HepG2 (cell line): Measurements from ENCODE around the gene NECTIN2. TPM values are rescaled to one million over a fixed set of nuclear protein-coding genes. Genes with fewer than 3 reads are reported as not detected.

Experiments
- AKAP8 ChIP-seq: sonication (generic); formaldehyde crosslinking; IDR thresholded peaks from 2 replicates; pipeline ENCODE4 v1.5.1; 2020; ENCODE audit warnings: mild to moderate bottlenecking, missing genetic modification reagents
- ATF4 ChIP-seq, 2 experiments: fragments of 450-650 bp in 1 of 2; sonication (generic) in 1 of 2; formaldehyde crosslinking; IDR thresholded peaks; 2 replicates each; pipeline versions ENCODE4 v1.5.0 to v1.8.0; 2020 to 2022; ENCODE audit warnings: mild to moderate bottlenecking in 1 of 2, missing genetic modification reagents in 1 of 2
- CREM ChIP-seq, 2 experiments: sonication (generic) in 1 of 2; formaldehyde crosslinking in 1 of 2; IDR thresholded peaks; 2 replicates each; pipeline versions ENCODE4 v1.4.0 to v1.6.1; 2016 to 2020; ENCODE audit warnings: antibody characterized with exemption in 1 of 2, mild to moderate bottlenecking in 1 of 2, missing genetic modification reagents in 1 of 2
- GATA4 ChIP-seq: sonication (generic); IDR thresholded peaks from 2 replicates; pipeline ENCODE4 v1.6.1; 2016; ENCODE audit warnings: antibody characterized with exemption, low read depth, borderline replicate concordance
- MED8 ChIP-seq: sonication (generic); formaldehyde crosslinking; IDR thresholded peaks from 2 replicates; pipeline ENCODE4 v1.8.1; 2023; ENCODE audit warnings: mild to moderate bottlenecking, missing genetic modification reagents; ENCODE audit not compliant: insufficient replicate concordance
- MIER3 ChIP-seq: IDR thresholded peaks from 2 replicates; pipeline ENCODE4 v1.6.1; 2016; ENCODE audit warnings: missing compliant biosample characterization, borderline replicate concordance
- MTERF4 ChIP-seq: sonication (generic); formaldehyde crosslinking; IDR thresholded peaks from 2 replicates; pipeline ENCODE4 v1.8.0; 2023; ENCODE audit warnings: mild to moderate bottlenecking, missing genetic modification reagents
- SAP130 ChIP-seq: IDR thresholded peaks from 2 replicates; pipeline ENCODE4 v1.6.1; 2016; ENCODE audit warnings: low read depth
- SMAD1 ChIP-seq: sonication (generic); formaldehyde crosslinking; IDR thresholded peaks from 2 replicates; pipeline ENCODE4 v1.4.0; 2020; ENCODE audit warnings: missing genetic modification reagents, low read depth, mild to moderate bottlenecking, borderline replicate concordance
- THRA ChIP-seq: sonication (generic); formaldehyde crosslinking; IDR thresholded peaks from 2 replicates; pipeline ENCODE4 v1.4.0; 2020; ENCODE audit warnings: missing genetic modification reagents, borderline replicate concordance
- ZFP82 ChIP-seq: sonication (generic); formaldehyde crosslinking; IDR thresholded peaks from 2 replicates; pipeline ENCODE4 v1.5.1; 2020; ENCODE audit warnings: mild to moderate bottlenecking, missing genetic modification reagents, borderline replicate concordance
- ZFP91 ChIP-seq: sonication (generic); formaldehyde crosslinking; IDR thresholded peaks from 2 replicates; pipeline ENCODE4 v1.9.0; 2022; ENCODE audit warnings: missing genetic modification reagents, mild to moderate bottlenecking, borderline replicate concordance
- ZNF451 ChIP-seq: sonication (generic); formaldehyde crosslinking; IDR thresholded peaks from 2 replicates; pipeline ENCODE4 v1.5.0; 2020; ENCODE audit warnings: mild to moderate bottlenecking, missing genetic modification reagents
- ZNF605 ChIP-seq: sonication (generic); formaldehyde crosslinking; IDR thresholded peaks from 2 replicates; pipeline ENCODE4 v1.8.0; 2022; ENCODE audit warnings: mild to moderate bottlenecking, missing genetic modification reagents
- ZNF776 ChIP-seq: sonication (generic); formaldehyde crosslinking; IDR thresholded peaks from 2 replicates; pipeline ENCODE4 v1.4.0; 2020; ENCODE audit warnings: mild to moderate bottlenecking, missing genetic modification reagents
- polyA plus RNA-seq, 8 experiments: library from polyadenylated mRNA; depleted of rRNA in 3 of 8; stranded (reverse) in 7 of 8; unstranded in 1 of 8; fragments of >200 nt; fragmentation: Illumina TruSeq in 4 of 8; extraction: Trizol in 4 of 8; gene quantifications; 2 replicates each; pipeline versions ENCODE4 v1.2.1 to v1.2.3, GENCODE V29; 2011 to 2016; ENCODE audit warnings: low read depth in 4 of 8, missing spikeins in 1 of 8, mixed read lengths in 1 of 8; ENCODE audit not compliant: insufficient read depth in 1 of 8
- total RNA-seq, 5 experiments: library from RNA; depleted of rRNA; stranded (reverse); fragments of >200 nt; fragmentation: Illumina TruSeq; extraction: Trizol; gene quantifications; 2 replicates each; pipeline ENCODE4 v1.2.3, GENCODE V29; 2016; ENCODE audit warnings: low read depth in 1 of 5
- TF ChIP-seq, protein P1 (sequence below): sonication (generic); formaldehyde crosslinking; IDR thresholded peaks from 2 replicates; pipeline ENCODE4 v1.4.0; 2020; ENCODE audit warnings: missing genetic modification reagents
- TF ChIP-seq, protein P2 (sequence below): sonication (generic); formaldehyde crosslinking; IDR thresholded peaks from 2 replicates; pipeline ENCODE4 v1.4.0; 2020; ENCODE audit warnings: mild to moderate bottlenecking, missing genetic modification reagents

The NECTIN2 gene
- total and polyA plus RNA-seq, 2 of the 13 experiments (the other 11 are each of a cell fraction or from before 2014, with no cell fraction given), result 75.4 to 114 TPM

GRCh38 chr19:44914433-44915206 is 68.5 kb downstream of the NECTIN2 start, which contains the start of gene APOC1 (continued):
- TF ChIP-seq ZNF605 (CRISPR knock-in tag) (0 out of 2 replicates have a peak, but pooled peaks have one; percentile 55), SAP130 (CRISPR knock-in tag) (peak; percentile 9; the same call in 1 of the 2 replicates), MIER3 (CRISPR knock-in tag) (peak; percentile 29; the same call in 1 of the 2 replicates), ZFP82 (CRISPR knock-in tag) (0 out of 2 replicates have a peak, but pooled peaks have one; percentile 47), SMAD1 (0 out of 2 replicates have a peak, but pooled peaks have one; percentile 20), THRA (CRISPR knock-in tag) (peak; percentile 57; the same call in 1 of the 2 replicates), ZFP91 (CRISPR knock-in tag) (peak; percentile 44; the same call in 1 of the 2 replicates), MED8 (CRISPR knock-in tag) (peak; percentile 17), ZNF451 (CRISPR knock-in tag) (peak; percentile 71; the same call in 1 of the 2 replicates), ATF4 (CRISPR knock-in tag; IDR thresholded peaks at IDR 0.05) (peak in 1 of 2 experiments; percentile 27; a peak in 1 of 4 replicates), CREM (IDR thresholded peaks at IDR 0.05) (peak; percentile 94), CREM (CRISPR knock-in tag; IDR thresholded peaks at IDR 0.05) (peak; percentile 59; the same call in 1 of the 2 replicates), GATA4 (peak; percentile 55; the same call in 1 of the 2 replicates), AKAP8 (0 out of 2 replicates have a peak, but pooled peaks have one; percentile 42), ZNF776 (0 out of 2 replicates have a peak, but pooled peaks have one; percentile 63), MTERF4 (peak; percentile 90; the same call in 1 of the 2 replicates)
- TF ChIP-seq, protein P1, sequence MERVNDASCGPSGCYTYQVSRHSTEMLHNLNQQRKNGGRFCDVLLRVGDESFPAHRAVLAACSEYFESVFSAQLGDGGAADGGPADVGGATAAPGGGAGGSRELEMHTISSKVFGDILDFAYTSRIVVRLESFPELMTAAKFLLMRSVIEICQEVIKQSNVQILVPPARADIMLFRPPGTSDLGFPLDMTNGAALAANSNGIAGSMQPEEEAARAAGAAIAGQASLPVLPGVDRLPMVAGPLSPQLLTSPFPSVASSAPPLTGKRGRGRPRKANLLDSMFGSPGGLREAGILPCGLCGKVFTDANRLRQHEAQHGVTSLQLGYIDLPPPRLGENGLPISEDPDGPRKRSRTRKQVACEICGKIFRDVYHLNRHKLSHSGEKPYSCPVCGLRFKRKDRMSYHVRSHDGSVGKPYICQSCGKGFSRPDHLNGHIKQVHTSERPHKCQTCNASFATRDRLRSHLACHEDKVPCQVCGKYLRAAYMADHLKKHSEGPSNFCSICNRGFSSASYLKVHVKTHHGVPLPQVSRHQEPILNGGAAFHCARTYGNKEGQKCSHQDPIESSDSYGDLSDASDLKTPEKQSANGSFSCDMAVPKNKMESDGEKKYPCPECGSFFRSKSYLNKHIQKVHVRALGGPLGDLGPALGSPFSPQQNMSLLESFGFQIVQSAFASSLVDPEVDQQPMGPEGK (CRISPR knock-in tag), result 0 out of 2 replicates have a peak, but pooled peaks have one; percentile 54
- TF ChIP-seq, protein P2, sequence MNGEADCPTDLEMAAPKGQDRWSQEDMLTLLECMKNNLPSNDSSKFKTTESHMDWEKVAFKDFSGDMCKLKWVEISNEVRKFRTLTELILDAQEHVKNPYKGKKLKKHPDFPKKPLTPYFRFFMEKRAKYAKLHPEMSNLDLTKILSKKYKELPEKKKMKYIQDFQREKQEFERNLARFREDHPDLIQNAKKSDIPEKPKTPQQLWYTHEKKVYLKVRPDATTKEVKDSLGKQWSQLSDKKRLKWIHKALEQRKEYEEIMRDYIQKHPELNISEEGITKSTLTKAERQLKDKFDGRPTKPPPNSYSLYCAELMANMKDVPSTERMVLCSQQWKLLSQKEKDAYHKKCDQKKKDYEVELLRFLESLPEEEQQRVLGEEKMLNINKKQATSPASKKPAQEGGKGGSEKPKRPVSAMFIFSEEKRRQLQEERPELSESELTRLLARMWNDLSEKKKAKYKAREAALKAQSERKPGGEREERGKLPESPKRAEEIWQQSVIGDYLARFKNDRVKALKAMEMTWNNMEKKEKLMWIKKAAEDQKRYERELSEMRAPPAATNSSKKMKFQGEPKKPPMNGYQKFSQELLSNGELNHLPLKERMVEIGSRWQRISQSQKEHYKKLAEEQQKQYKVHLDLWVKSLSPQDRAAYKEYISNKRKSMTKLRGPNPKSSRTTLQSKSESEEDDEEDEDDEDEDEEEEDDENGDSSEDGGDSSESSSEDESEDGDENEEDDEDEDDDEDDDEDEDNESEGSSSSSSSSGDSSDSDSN (CRISPR knock-in tag), result peak; percentile 60; the same call in 1 of the 2 replicates
